Nephron progenitor cell (in vitro differentiated cells): Measurements from ENCODE around the gene FOXJ1.

Experiments used
- DNase-seq: peaks from one replicate; pipeline ENCODE4 v3.0.0; 2021
- H3K27ac Mint-ChIP-seq: 2 replicates; pipeline ENCODE4 v1.8.0; 2021; ENCODE audit warnings: mild to moderate bottlenecking, moderate library complexity, mixed read lengths
- H3K27me3 Mint-ChIP-seq: 2 replicates; pipeline ENCODE4 v1.8.0; 2021; ENCODE audit warnings: mild to moderate bottlenecking, low read depth, mixed read lengths; ENCODE audit not compliant: poor library complexity
- H3K36me3 Mint-ChIP-seq: 2 replicates; pipeline ENCODE4 v1.8.0; 2021; ENCODE audit warnings: low read depth, mixed read lengths
- H3K4me1 Mint-ChIP-seq: 2 replicates; pipeline ENCODE4 v1.8.0; 2021; ENCODE audit warnings: mixed read lengths
- H3K4me3 Mint-ChIP-seq: 2 replicates; pipeline ENCODE4 v1.8.0; 2021; ENCODE audit warnings: mild to moderate bottlenecking, moderate library complexity, mixed read lengths
- H3K9me3 Mint-ChIP-seq: 2 replicates; pipeline ENCODE4 v1.8.0; 2021; ENCODE audit warnings: mild to moderate bottlenecking, moderate library complexity, mixed read lengths
- TF ChIP-seq, protein P1 (sequence below): fragments of 200-600 bp; sonication (generic); IDR thresholded peaks from 2 replicates; pipeline ENCODE4 v1.5.0; 2021; ENCODE audit warnings: antibody characterized with exemption

Gene FOXJ1

DNA sequence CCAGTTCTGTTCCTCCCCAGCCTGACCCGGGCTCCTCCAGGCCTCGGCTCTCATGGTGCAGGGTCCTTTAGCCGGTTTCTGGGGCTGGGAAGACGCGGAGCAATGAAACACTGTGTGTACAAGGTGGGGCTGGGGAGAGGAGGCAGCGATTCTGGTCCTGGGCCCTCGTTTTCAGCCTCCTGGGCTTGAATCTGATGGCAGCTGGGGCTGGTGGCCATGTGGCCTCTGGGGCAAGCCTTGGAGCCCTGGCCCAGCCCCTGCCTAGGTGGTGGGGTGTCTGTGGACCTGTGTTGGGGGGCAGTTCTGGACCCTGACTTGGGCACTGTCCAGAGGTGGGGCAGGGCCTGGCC, 4.1 kb downstream of the FOXJ1 start:
- H3K27me3 Mint-ChIP-seq = peaks cover 99% of the 10 kb centered on the region
- H3K36me3 Mint-ChIP-seq = no peaks in the 10 kb centered on the region
- H3K4me3 Mint-ChIP-seq = no peak overlapping the region
- DNase-seq = no peak
- H3K9me3 Mint-ChIP-seq = peaks cover 6% of the 10 kb centered on the region
- H3K4me1 Mint-ChIP-seq = peaks cover 43% of the 10 kb centered on the region
- TF ChIP-seq, protein P1, sequence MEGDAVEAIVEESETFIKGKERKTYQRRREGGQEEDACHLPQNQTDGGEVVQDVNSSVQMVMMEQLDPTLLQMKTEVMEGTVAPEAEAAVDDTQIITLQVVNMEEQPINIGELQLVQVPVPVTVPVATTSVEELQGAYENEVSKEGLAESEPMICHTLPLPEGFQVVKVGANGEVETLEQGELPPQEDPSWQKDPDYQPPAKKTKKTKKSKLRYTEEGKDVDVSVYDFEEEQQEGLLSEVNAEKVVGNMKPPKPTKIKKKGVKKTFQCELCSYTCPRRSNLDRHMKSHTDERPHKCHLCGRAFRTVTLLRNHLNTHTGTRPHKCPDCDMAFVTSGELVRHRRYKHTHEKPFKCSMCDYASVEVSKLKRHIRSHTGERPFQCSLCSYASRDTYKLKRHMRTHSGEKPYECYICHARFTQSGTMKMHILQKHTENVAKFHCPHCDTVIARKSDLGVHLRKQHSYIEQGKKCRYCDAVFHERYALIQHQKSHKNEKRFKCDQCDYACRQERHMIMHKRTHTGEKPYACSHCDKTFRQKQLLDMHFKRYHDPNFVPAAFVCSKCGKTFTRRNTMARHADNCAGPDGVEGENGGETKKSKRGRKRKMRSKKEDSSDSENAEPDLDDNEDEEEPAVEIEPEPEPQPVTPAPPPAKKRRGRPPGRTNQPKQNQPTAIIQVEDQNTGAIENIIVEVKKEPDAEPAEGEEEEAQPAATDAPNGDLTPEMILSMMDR = no peak
- no peak overlapping the region for H3K27ac Mint-ChIP-seq

DNA sequence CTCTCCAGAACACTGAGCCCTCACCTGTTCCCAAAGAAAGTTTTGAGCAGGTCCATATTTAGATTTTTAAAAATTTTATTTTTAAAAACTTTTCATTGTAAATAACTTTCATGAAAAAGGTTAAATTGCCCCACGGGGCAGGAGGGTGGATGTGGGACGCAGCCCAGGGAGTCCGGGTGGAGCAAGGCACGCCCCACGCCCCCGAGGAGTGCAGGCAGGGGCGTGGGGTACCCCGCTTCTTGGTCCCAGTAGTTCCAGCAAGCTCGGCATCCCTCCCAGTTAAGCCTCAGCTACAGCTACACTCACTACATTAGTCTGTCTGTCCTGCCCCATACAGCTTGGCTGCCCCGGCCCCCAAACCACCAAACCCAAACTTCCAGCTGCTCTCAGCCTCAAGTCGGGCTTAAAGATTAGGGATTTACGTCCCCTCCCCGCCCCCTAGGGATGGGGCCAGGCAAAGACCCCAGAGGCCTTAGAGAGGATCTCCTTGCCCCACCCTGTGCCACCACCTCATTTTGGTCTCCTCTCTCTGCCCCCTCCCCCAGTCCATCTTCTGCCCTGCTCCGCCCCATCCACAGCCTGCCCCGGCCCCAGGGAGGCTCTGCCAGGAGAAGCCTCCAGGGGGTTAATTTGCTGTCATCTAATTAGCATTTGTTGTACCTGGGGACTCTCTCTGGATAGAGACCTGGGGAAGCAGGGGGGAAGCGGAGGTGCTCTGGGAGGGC, 4.6 kb downstream of the FOXJ1 start:
- Mint-ChIP-seq H3K27ac (no peak overlapping the region), H3K9me3 (peaks cover 6% of the 10 kb centered on the region), H3K36me3 (no peaks in the 10 kb centered on the region), H3K4me1 (peaks cover 41% of the 10 kb centered on the region), H3K27me3 (peaks cover 99% of the 10 kb centered on the region), H3K4me3 (no peak overlapping the region)
- TF ChIP-seq, protein P1 = no peak
- DNase-seq = no peak

DNA sequence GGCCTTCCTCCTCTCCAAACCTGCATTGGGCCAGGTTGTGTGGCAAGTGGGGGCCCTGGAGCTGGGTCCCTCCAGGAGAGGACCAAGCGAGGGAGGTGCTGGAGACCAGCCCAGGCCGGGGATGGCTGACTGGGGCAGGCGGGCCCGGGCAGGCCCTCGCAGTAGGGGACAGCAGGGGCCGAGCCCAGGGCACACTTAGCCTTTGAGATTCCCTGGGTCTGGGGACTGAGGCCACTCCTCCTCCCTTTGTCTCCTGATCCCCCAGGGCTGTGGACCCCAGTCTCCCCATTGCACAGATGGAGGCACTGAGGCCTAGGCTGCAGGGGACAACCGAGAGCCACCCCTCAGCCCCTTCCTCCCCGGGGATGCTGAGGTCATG, 5.2 kb downstream of the FOXJ1 start:
- Mint-ChIP-seq H3K9me3 (peaks cover 6% of the 10 kb centered on the region), H3K4me1 (peaks cover 46% of the 10 kb centered on the region), H3K27ac (no peak overlapping the region), H3K27me3 (peaks cover 99% of the 10 kb centered on the region), H3K36me3 (no peaks in the 10 kb centered on the region), H3K4me3 (no peak overlapping the region)
- TF ChIP-seq, protein P1 = no peak
- DNase-seq = no peak

DNA sequence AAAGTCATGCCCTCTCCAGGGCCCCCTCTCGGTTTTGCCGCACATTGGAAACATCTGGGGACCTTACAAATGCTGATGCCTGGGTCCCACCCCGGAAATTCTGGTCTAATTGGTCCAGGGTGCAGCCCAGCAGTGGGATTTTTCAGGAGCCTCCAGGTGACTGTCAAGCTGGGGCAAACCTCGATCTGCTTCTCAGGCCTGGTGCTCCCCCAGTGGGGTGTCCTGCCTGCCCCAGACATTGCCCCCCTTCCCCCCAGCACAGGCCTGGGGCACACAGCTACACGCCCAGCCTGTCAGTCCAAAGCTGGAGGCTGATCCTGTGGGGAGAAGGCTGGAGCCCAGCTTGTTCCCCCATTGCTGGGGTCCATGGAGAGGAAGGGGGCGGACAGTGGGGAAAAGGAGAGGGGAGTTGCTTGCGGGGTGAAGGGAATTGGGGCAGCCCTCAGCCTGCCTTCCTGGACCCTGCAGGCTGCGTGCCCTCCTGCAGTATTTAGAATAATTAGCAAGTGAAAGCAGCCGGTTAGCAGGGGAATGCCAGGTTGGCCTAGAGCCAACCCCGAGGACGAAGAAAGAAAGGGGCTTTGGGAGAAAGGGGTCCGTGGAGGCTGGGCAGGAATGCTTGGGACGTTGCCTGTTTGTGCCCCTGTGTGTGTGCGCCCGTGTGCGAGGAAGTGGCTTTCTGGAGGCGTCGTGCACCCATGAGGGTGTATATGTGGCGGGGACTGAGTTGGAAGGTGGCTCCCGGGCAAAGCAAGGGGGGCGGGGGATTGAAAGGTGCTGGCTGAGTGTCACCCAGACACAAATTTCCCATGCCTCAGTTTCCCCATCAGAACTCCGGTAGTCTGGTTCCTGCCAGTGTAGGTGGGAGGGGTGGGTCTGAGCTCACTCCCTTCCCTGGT, 5.9 kb downstream of the FOXJ1 start:
- H3K4me3 Mint-ChIP-seq = no peak overlapping the region
- peaks cover 99% of the 10 kb centered on the region for H3K27me3 Mint-ChIP-seq
- DNase-seq = no peak
- H3K27ac Mint-ChIP-seq = no peak overlapping the region
- H3K36me3 Mint-ChIP-seq = no peaks in the 10 kb centered on the region
- TF ChIP-seq, protein P1 = no peak
- peaks cover 6% of the 10 kb centered on the region for H3K9me3 Mint-ChIP-seq
- peaks cover 51% of the 10 kb centered on the region for H3K4me1 Mint-ChIP-seq

DNA sequence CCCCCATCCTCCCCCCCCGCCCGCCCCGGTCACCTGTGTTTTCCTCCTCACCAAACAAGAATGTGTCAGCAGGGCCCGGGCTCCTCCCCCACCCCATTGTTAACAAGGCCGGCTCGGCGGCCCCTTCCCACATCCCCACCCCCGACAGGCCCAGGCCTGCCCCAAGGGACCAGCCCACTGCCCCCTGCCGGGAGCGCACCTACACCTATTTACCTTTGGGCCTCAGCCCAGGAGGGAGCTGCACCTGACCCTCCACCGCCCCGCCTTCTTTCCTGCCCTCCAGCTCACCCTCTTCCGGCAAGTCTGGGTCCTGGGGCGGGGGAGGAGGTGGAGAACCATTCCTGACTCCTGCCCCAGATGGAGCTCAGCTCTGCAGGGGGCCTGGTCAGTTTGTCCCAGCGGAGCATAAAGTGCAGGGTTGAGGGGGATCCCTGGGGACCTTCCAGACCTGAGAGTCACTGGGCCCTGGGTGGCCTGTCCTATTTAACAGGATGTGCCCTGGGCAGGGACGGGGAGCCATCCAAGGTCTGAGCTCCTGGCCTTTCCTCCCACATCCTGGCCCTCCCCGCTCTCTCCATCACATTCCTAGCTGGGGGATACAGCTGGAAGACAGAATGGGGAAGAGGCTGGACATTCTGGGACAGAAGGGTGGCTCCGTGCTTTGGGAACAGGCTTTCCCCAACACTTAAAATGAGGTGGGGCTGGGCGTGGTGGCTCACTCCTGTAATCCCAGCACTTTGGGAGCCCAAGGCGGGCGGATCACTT, 8.3 kb downstream of the FOXJ1 start:
- Mint-ChIP-seq H3K36me3 (no peaks in the 10 kb centered on the region), H3K27me3 (peaks cover 98% of the 10 kb centered on the region), H3K4me1 (peaks cover 31% of the 10 kb centered on the region), H3K9me3 (peaks cover 6% of the 10 kb centered on the region), H3K27ac (no peak overlapping the region), H3K4me3 (no peak overlapping the region)
- DNase-seq = no peak
- TF ChIP-seq, protein P1 = no peak
